GM12878 (cell line): ENCODE results near the gene PAX3. TPM values are rescaled to one million over a fixed set of nuclear protein-coding genes. Genes with fewer than 3 reads are reported as not detected.

Experiments
- ATAC-seq: fragments of 200-7000 bp; cut with Tn5 transposase; 3 replicates; pipeline ENCODE4 v1.9.1; 2020; ENCODE audit warnings: mild to moderate bottlenecking, moderate library complexity
- BruUV-seq: library from RNA; stranded (reverse); fragments of 400-500 nt; replicated peaks from 2 replicates; lab custom pipeline; 2021; lab: Mats Ljungman, UMichigan
- CTCF ChIA-PET: fragments of 300-600 bp; sonication (Branson Sonifier 250); formaldehyde crosslinking; extraction: SDS; loops from one replicate; lab custom pipeline; 2021; ENCODE audit warnings: inconsistent platforms; lab: Yijun Ruan, JAX
- POLR2A ChIA-PET: fragments of 350-600 bp; formaldehyde crosslinking; extraction: SDS; loops from one replicate; lab custom pipeline; 2021; ENCODE audit warnings: inconsistent platforms; lab: Charles Lee
- RAD21 ChIA-PET: fragments of 300-600 bp; sonication (Branson Sonifier 250); formaldehyde crosslinking; loops from one replicate; lab custom pipeline; 2023; ENCODE audit warnings: antibody characterized with exemption; ENCODE audit not compliant: unreplicated experiment; lab: Charles Lee
- SMC1A ChIA-PET: fragments of 300-600 bp; sonication (Branson Sonifier 250); formaldehyde crosslinking; loops from one replicate; lab custom pipeline; 2023; ENCODE audit not compliant: unreplicated experiment, uncharacterized antibody; lab: Charles Lee
- DNase-seq: peaks from one replicate; pipeline ENCODE4 v3.0.0-alpha.2; 2011; ENCODE audit warnings: low read depth, low spot score
- FAIRE-seq: peaks from 3 replicates; lab custom pipeline; 2011; peaks lifted over from hg19 to GRCh38; lab: Jason Lieb, UNC
- H2AFZ ChIP-seq: 2 replicates; pipeline ENCODE4 v1.6.0; 2011; ENCODE audit warnings: low read depth, low read length, control low read depth; ENCODE audit not compliant: control insufficient read depth
- H3K27ac ChIP-seq: 2 replicates; pipeline ENCODE4 v1.5.1; 2011; ENCODE audit warnings: control low read depth; ENCODE audit not compliant: control insufficient read depth, insufficient read depth
- H3K27me3 ChIP-seq, 2 experiments: replicated peaks in 1 of 2; 2 replicates each; pipeline versions ENCODE4 v1.6.0 to v1.6.1; 2011; ENCODE audit warnings: low read length in 1 of 2; ENCODE audit not compliant: control insufficient read depth in 2 of 2, insufficient read depth in 2 of 2
- H3K36me3 ChIP-seq, 2 experiments: 2 replicates each; pipeline ENCODE4 v1.5.1; 2011; ENCODE audit warnings: low read length in 1 of 2; ENCODE audit not compliant: control insufficient read depth in 2 of 2, insufficient read depth in 2 of 2
- H3K4me1 ChIP-seq: 2 replicates; pipeline ENCODE4 v1.6.1; 2011; ENCODE audit warnings: mild to moderate bottlenecking, low read length, moderate library complexity, mixed read lengths; ENCODE audit not compliant: control insufficient read depth, insufficient read depth
- H3K4me2 ChIP-seq: 2 replicates; pipeline ENCODE4 v1.6.0; 2011; ENCODE audit warnings: control low read depth; ENCODE audit not compliant: control insufficient read depth, insufficient read depth
- H3K4me3 ChIP-seq: fragments of 200-600 bp; sonication (generic); 2 replicates; pipeline ENCODE4 v1.5.1; 2016
- H3K79me2 ChIP-seq: 2 replicates; pipeline ENCODE4 v1.6.0; 2011; ENCODE audit warnings: low read length; ENCODE audit not compliant: control insufficient read depth, insufficient read depth
- H3K9ac ChIP-seq: 2 replicates; pipeline ENCODE4 v1.8.0; 2011; ENCODE audit warnings: low read length, control low read depth, mixed read lengths; ENCODE audit not compliant: control insufficient read depth, insufficient read depth
- H3K9me3 ChIP-seq: replicated peaks from 3 replicates; pipeline ENCODE4 v1.5.1; 2011; ENCODE audit warnings: mild to moderate bottlenecking, low read length; ENCODE audit not compliant: control insufficient read depth, insufficient read depth
- H4K20me1 ChIP-seq: 2 replicates; pipeline ENCODE4 v1.6.0; 2011; ENCODE audit not compliant: control insufficient read depth, insufficient read depth
- SUZ12 ChIP-seq: fragments of 200-600 bp; sonication (generic); IDR thresholded peaks from one replicate; pipeline ENCODE4 v1.6.1; 2018; ENCODE audit warnings: antibody characterized with exemption, mild to moderate bottlenecking; ENCODE audit not compliant: unreplicated experiment
- WGBS: methylation state at CpG from one replicate; pipeline ENCODE4 v1.1.6; 2016; ENCODE audit warnings: low lambda C conversion rate; ENCODE audit not compliant: insufficient replicate concordance, insufficient coverage; ENCODE audit errors: missing lambda C conversion rate; 5-methylcytosine and 5-hydroxymethylcytosine counted together
- in situ Hi-C: fragments of 300-500 bp; cut with MboI; formaldehyde crosslinking; loops from 9 replicates; pipeline ENCODE4 v1.14.3; 2018; ENCODE audit warnings: mixed read lengths
- intact Hi-C: fragments of 100-400 bp; cut with micrococcal nuclease; formaldehyde crosslinking; loops from one replicate; pipeline ENCODE4 v1.14.2; 2022; ENCODE audit not compliant: unreplicated experiment
- polyA plus RNA-seq, 11 experiments: library from polyadenylated mRNA; depleted of rRNA in 4 of 11; unstranded in 6 of 11; stranded (reverse) in 5 of 11; fragments of >200 nt; fragmentation: Nextera tagmentation in 4 of 11; fragmentation: Illumina TruSeq in 1 of 11; extraction: Ambion mirVana in 4 of 11; extraction: Trizol in 1 of 11; gene quantifications; 1 replicate in 1 of 11; 2 replicates in 10 of 11; pipeline versions ENCODE4 v1.2.1 to v1.2.3, GENCODE V29; 2011 to 2016; ENCODE audit warnings: inconsistent platforms in 2 of 11, missing spikeins in 2 of 11, low read depth in 1 of 11
- total RNA-seq, 4 experiments: library from RNA; depleted of rRNA in 3 of 4; stranded (reverse); fragments of >200 nt in 3 of 4; fragmentation: Illumina TruSeq in 1 of 4; extraction: Trizol in 1 of 4; gene quantifications; 2 replicates each; pipeline versions ENCODE4 v1.2.1 to v1.2.3, GENCODE V29; 2013 to 2021
- TF ChIP-seq, protein P1 (sequence below): fragments of 450-650 bp; IDR thresholded peaks from 2 replicates; pipeline ENCODE4 v1.6.1; 2017; ENCODE audit warnings: antibody characterized with exemption, mild to moderate bottlenecking, moderate library complexity
- TF ChIP-seq, protein P2 (sequence below): fragments of 150-350 bp; IDR thresholded peaks from 2 replicates; pipeline ENCODE4 v1.6.1; 2014; ENCODE audit warnings: mild to moderate bottlenecking, low read depth, low read length

The PAX3 gene
- total and polyA plus RNA-seq, 10 of the 15 experiments (the other 5 are each of a cell fraction or from before 2014, with no cell fraction given): not detected

DNA sequence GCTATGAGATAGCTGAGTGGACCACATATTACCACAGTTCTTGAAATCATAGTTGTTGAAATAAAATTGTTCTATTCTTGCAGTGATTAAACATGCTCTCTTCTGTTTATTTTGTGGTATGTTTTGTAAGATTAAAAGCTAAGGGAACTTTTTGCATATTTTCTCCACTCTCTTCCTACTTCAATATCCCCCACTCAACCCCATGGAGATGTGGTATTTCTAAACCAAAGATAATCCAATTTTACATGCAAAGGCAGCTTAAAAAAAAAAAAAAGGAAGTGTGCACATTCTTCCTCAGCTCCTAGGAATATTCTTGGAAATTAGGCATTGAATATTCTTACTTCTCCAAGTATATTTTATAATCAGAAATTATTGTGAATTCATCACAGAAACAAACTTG lies 15.0 kb upstream of the PAX3 start (continued):
- TF ChIP-seq, protein P1, sequence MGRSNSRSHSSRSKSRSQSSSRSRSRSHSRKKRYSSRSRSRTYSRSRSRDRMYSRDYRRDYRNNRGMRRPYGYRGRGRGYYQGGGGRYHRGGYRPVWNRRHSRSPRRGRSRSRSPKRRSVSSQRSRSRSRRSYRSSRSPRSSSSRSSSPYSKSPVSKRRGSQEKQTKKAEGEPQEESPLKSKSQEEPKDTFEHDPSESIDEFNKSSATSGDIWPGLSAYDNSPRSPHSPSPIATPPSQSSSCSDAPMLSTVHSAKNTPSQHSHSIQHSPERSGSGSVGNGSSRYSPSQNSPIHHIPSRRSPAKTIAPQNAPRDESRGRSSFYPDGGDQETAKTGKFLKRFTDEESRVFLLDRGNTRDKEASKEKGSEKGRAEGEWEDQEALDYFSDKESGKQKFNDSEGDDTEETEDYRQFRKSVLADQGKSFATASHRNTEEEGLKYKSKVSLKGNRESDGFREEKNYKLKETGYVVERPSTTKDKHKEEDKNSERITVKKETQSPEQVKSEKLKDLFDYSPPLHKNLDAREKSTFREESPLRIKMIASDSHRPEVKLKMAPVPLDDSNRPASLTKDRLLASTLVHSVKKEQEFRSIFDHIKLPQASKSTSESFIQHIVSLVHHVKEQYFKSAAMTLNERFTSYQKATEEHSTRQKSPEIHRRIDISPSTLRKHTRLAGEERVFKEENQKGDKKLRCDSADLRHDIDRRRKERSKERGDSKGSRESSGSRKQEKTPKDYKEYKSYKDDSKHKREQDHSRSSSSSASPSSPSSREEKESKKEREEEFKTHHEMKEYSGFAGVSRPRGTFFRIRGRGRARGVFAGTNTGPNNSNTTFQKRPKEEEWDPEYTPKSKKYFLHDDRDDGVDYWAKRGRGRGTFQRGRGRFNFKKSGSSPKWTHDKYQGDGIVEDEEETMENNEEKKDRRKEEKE: no peak

DNA sequence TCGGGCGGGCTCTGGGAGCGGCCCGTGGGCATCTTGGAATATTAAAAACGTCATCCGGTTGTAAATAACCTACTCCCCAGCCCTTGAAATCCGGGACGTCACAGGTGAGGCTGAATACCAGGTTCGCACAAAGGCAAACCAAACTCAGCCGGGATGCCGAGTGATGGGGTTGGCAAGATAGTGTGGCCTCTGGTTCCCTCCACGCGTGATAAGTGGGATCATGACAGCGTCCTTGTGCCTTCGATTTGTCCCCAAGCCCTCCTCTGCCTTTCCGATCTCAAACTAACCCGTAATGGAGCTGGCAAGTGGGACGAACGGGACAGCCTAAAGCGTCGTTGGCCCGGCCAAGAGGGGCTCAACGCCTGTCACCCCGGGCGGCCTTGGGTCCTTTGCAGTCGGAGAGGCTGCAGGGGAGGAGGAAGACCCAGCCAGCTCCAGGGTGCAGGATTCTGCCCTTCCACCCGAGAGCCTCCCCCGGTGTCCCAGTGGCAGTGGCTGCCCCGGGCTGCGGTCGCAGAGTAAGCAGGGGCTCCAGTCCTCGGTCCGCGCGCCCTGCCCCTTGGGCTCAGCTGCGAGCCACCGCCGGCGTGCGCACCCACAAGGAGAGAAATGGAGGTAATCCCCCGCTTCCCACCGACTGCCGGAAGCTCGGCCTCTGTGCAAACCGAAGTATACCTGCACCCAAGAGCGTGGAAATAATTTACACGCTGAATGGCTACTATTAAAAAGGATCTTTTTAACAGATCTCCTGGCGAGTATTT lies 13.4 kb upstream of the PAX3 start:
- ChIA-PET POLR2A (no interaction called here), SMC1A (interaction anchor here (0.6 kb wide), 1 partner anchor 341 kb away, joined by 3 read pairs; no protein-coding TSS in a partner anchor), CTCF (interaction anchor here (0.9 to 1.2 kb wide), 2 partner anchors 250 to 303 kb away, joined by 3 to 5 read pairs; no protein-coding TSS in a partner anchor), RAD21 (interaction anchor here (1.1 kb wide), 1 partner anchor 69 kb away, joined by 3 read pairs; no protein-coding TSS in a partner anchor)
- in situ Hi-C loops (loop anchor here (5.0 to 25.0 kb wide), 2 partner anchors 250 to 600 kb away; no protein-coding TSS in a partner anchor), intact Hi-C loops (loop anchor here (5.0 kb wide), 1 partner anchor 255 kb away; no protein-coding TSS in a partner anchor)
- no peak overlapping the region for H3K9ac ChIP-seq
- H3K27me3 ChIP-seq: peaks cover 17 to 40% of the 10 kb centered on the region in 2 experiments
- H3K4me2 ChIP-seq: no peak overlapping the region
- ATAC-seq: peak; percentile 30; the same call in 2 of the 3 replicates
- BruUV-seq: no TSS peak
- WGBS: 41% methylated on average over 48 of the region's 48 CpGs
- no peaks in the 10 kb centered on the region for H3K9me3 ChIP-seq
- no peak for DNase-seq
- no peaks in the 10 kb centered on the region; a peak in 1 of 4 replicates for H3K36me3 ChIP-seq
- H3K4me1 ChIP-seq: no peaks in the 10 kb centered on the region
- no peaks in the 10 kb centered on the region for H4K20me1 ChIP-seq
- no peak overlapping the region for H2AFZ ChIP-seq
- no peak for FAIRE-seq
- no peak overlapping the region for H3K27ac ChIP-seq
- H3K79me2 ChIP-seq: no peaks in the 10 kb centered on the region
- H3K4me3 ChIP-seq: no peak overlapping the region
- peak; percentile 67 for TF ChIP-seq SUZ12
- TF ChIP-seq, protein P2, sequence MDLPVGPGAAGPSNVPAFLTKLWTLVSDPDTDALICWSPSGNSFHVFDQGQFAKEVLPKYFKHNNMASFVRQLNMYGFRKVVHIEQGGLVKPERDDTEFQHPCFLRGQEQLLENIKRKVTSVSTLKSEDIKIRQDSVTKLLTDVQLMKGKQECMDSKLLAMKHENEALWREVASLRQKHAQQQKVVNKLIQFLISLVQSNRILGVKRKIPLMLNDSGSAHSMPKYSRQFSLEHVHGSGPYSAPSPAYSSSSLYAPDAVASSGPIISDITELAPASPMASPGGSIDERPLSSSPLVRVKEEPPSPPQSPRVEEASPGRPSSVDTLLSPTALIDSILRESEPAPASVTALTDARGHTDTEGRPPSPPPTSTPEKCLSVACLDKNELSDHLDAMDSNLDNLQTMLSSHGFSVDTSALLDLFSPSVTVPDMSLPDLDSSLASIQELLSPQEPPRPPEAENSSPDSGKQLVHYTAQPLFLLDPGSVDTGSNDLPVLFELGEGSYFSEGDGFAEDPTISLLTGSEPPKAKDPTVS: no peak
